HCT116 (cell line): ENCODE results near the gene CAPRIN1. TPM values are rescaled to one million over a fixed set of nuclear protein-coding genes. Genes with fewer than 3 reads are reported as not detected.

Experiments
- ATAC-seq: fragments of 200-7000 bp; cut with Tn5 transposase; 2 replicates; pipeline ENCODE4 v1.9.1; 2020; ENCODE audit warnings: mild to moderate bottlenecking, moderate library complexity
- Bru-seq: library from RNA; stranded (reverse); fragments of 400-500 nt; gene quantifications from one replicate; lab custom pipeline; 2021; lab: Mats Ljungman, UMichigan
- BruChase-seq, 2 experiments: library from RNA; stranded (reverse); fragments of 400-500 nt; gene quantifications; one replicate each; lab custom pipeline; 2021; lab: Mats Ljungman, UMichigan
- BruUV-seq: library from RNA; stranded (reverse); fragments of 400-500 nt; replicated peaks from 2 replicates; lab custom pipeline; 2021; lab: Mats Ljungman, UMichigan
- CTCF ChIA-PET: fragments of 300-600 bp; sonication (Branson Sonifier 250); formaldehyde crosslinking; loops from one replicate; lab custom pipeline; 2021; ENCODE audit warnings: antibody characterized with exemption; lab: Charles Lee
- POLR2A ChIA-PET: fragments of 300-600, 350-600 bp; sonication (Branson Sonifier 250); formaldehyde crosslinking; loops from one replicate; lab custom pipeline; 2021; ENCODE audit warnings: antibody characterized with exemption; lab: Charles Lee
- RAD21 ChIA-PET, 2 experiments: fragments of 300-600 bp; sonication (Branson Sonifier 250); formaldehyde crosslinking; loops; one replicate each; lab custom pipeline; 2023; ENCODE audit warnings: low total read pairs in 2 of 2; ENCODE audit not compliant: uncharacterized antibody in 2 of 2, unreplicated experiment in 2 of 2, low non-redundant PET in 1 of 2; lab: Charles Lee
- DNase-seq: peaks from one replicate; pipeline ENCODE4 v3.0.0-alpha.2; 2010; ENCODE audit warnings: low read depth, low spot score
- H2AFZ ChIP-seq: fragments of 200-600 bp; shearing (Covaris generic), sonication (generic); 2 replicates; pipeline ENCODE4 v1.6.1; 2017; ENCODE audit warnings: low read depth, mixed run types, mixed read lengths, antibody characterized with exemption, low read length; ENCODE audit not compliant: poor library complexity, severe bottlenecking
- H3K27ac ChIP-seq: 2 replicates; pipeline ENCODE4 v1.5.1; 2012; ENCODE audit warnings: low read depth, low read length
- H3K27me3 ChIP-seq: fragments of 200-600 bp; sonication (generic); 2 replicates; pipeline ENCODE4 v1.6.1; 2016; ENCODE audit warnings: mixed run types, low read length, mixed read lengths; ENCODE audit not compliant: insufficient read depth
- H3K36me3 ChIP-seq, 2 experiments: fragments of 200-500 bp in 1 of 2; fragments of 200-600 bp in 1 of 2; sonication (Bioruptor generic) in 1 of 2; sonication (generic) in 1 of 2; 2 replicates each; pipeline versions ENCODE4 v1.5.1 to v1.6.1; 2014 to 2016; ENCODE audit warnings: low read length in 2 of 2, inconsistent platforms in 1 of 2, mixed read lengths in 1 of 2, mixed run types in 1 of 2; ENCODE audit not compliant: insufficient read depth in 2 of 2, control insufficient read depth in 1 of 2
- H3K4me1 ChIP-seq, 2 experiments: fragments of 200-600 bp in 1 of 2; sonication (generic) in 1 of 2; 2 replicates each; pipeline versions ENCODE4 v1.5.1 to v1.6.1; 2012 to 2017; ENCODE audit warnings: low read length in 2 of 2, inconsistent platforms in 1 of 2, mild to moderate bottlenecking in 1 of 2, mixed read lengths in 1 of 2, mixed run types in 1 of 2, moderate library complexity in 1 of 2; ENCODE audit not compliant: insufficient read depth in 2 of 2, control insufficient read depth in 1 of 2
- H3K4me2 ChIP-seq: fragments of 200-600 bp; sonication (generic); 2 replicates; pipeline ENCODE4 v1.6.1; 2017; ENCODE audit warnings: mixed run types, low read length, mixed read lengths
- H3K4me3 ChIP-seq, 2 experiments: fragments of 200-600 bp in 1 of 2; sonication (generic) in 1 of 2; replicated peaks in 1 of 2; 2 replicates each; pipeline ENCODE4 v1.5.1; 2011 to 2016; ENCODE audit warnings: low read length in 2 of 2, control low read depth in 1 of 2, low read depth in 1 of 2, mild to moderate bottlenecking in 1 of 2, mixed read lengths in 1 of 2, mixed run types in 1 of 2
- H3K79me2 ChIP-seq: fragments of 200-600 bp; sonication (generic); 2 replicates; pipeline ENCODE4 v1.6.1; 2017; ENCODE audit warnings: mild to moderate bottlenecking, mixed run types, low read length, moderate library complexity, mixed read lengths; ENCODE audit not compliant: insufficient read depth
- H3K9ac ChIP-seq: fragments of 200-600 bp; sonication (generic); 2 replicates; pipeline ENCODE4 v1.6.1; 2016; ENCODE audit warnings: low read length, mixed read lengths
- H3K9me2 ChIP-seq: fragments of 200-600 bp; sonication (generic), shearing (Covaris generic); 2 replicates; pipeline ENCODE4 v1.6.1; 2017; ENCODE audit warnings: mixed run types, mild to moderate bottlenecking, moderate library complexity; ENCODE audit not compliant: insufficient read depth
- H3K9me3 ChIP-seq, 2 experiments: fragments of 200-500 bp in 1 of 2; fragments of 200-600 bp in 1 of 2; sonication (Bioruptor generic) in 1 of 2; sonication (generic) in 1 of 2; 2 replicates each; pipeline ENCODE4 v1.6.1; 2014 to 2017; ENCODE audit warnings: low read length in 2 of 2, mixed read lengths in 2 of 2, inconsistent platforms in 1 of 2, low read depth in 1 of 2, mild to moderate bottlenecking in 1 of 2, mixed run types in 1 of 2, moderate library complexity in 1 of 2; ENCODE audit not compliant: control insufficient read depth in 1 of 2, insufficient read depth in 1 of 2
- H4K20me1 ChIP-seq: fragments of 200-600 bp; sonication (generic), shearing (Covaris generic); 2 replicates; pipeline ENCODE4 v1.6.1; 2017; ENCODE audit warnings: mixed run types, mild to moderate bottlenecking, moderate library complexity; ENCODE audit not compliant: insufficient read depth
- CBX3 ChIP-seq: IDR thresholded peaks from 2 replicates; pipeline ENCODE4 v1.6.1; 2012; ENCODE audit warnings: low read depth
- EGR1 ChIP-seq: IDR thresholded peaks from 2 replicates; pipeline ENCODE4 v1.6.1; 2012; ENCODE audit warnings: low read depth
- EZH2phosphoT487 ChIP-seq: fragments of 200-600 bp; IDR thresholded peaks from 2 replicates; pipeline ENCODE4 v1.6.1; 2018; ENCODE audit warnings: antibody characterized with exemption, borderline replicate concordance
- POLR2A ChIP-seq: IDR thresholded peaks from 2 replicates; pipeline ENCODE4 v1.7.0; 2011; ENCODE audit warnings: borderline replicate concordance; ENCODE audit not compliant: insufficient read depth, insufficient read length; ENCODE audit errors: extremely low read depth
- POLR2AphosphoS5 ChIP-seq: IDR thresholded peaks from 2 replicates; pipeline ENCODE4 v1.6.1; 2011; ENCODE audit warnings: mild to moderate bottlenecking, low read depth, low read length, moderate library complexity
- RAD21 ChIP-seq: IDR thresholded peaks from 2 replicates; pipeline ENCODE4 v1.6.1; 2012; ENCODE audit warnings: low read depth, mild to moderate bottlenecking
- SIN3A ChIP-seq: IDR thresholded peaks from 2 replicates; pipeline ENCODE4 v1.6.1; 2012; ENCODE audit warnings: low read depth
- SP1 ChIP-seq: IDR thresholded peaks from 2 replicates; pipeline ENCODE4 v1.6.1; 2012; ENCODE audit warnings: low read depth
- SRF ChIP-seq: IDR thresholded peaks from 2 replicates; pipeline ENCODE4 v1.6.1; 2012; ENCODE audit warnings: low read depth
- ZBTB33 ChIP-seq: IDR thresholded peaks from 2 replicates; pipeline ENCODE4 v1.6.1; 2011; ENCODE audit warnings: mild to moderate bottlenecking, low read length, moderate library complexity; ENCODE audit not compliant: insufficient replicate concordance; ENCODE audit errors: extremely low read depth
- ZFX ChIP-seq: fragments of 450-650 bp; IDR thresholded peaks from 2 replicates; pipeline ENCODE4 v1.6.1; 2017
- intact Hi-C: fragments of 100-400 bp; cut with micrococcal nuclease; formaldehyde crosslinking; loops from 2 replicates; pipeline ENCODE4 v1.10.0; 2022
- long read RNA-seq: library from polyadenylated mRNA; unstranded; transcript quantifications from one replicate; pipeline ENCODE4 v2.0.0, GENCODE V29; 2021; ENCODE audit not compliant: unreplicated experiment
- polyA plus RNA-seq: library from polyadenylated mRNA; unstranded; fragments of >200 nt; gene quantifications from 2 replicates; pipeline ENCODE4 v1.2.1, GENCODE V29; 2012; ENCODE audit warnings: missing spikeins
- total RNA-seq: library from RNA; stranded (reverse); gene quantifications from one replicate; pipeline ENCODE4 v1.2.1, GENCODE V29; 2021; ENCODE audit not compliant: unreplicated experiment
- TF ChIP-seq, protein P1 (sequence below): IDR thresholded peaks from 2 replicates; pipeline ENCODE4 v1.6.1; 2012
- TF ChIP-seq, protein P2 (sequence below): IDR thresholded peaks from 2 replicates; pipeline ENCODE4 v1.6.1; 2012; ENCODE audit warnings: low read depth

CAPRIN1 gene, protein sequence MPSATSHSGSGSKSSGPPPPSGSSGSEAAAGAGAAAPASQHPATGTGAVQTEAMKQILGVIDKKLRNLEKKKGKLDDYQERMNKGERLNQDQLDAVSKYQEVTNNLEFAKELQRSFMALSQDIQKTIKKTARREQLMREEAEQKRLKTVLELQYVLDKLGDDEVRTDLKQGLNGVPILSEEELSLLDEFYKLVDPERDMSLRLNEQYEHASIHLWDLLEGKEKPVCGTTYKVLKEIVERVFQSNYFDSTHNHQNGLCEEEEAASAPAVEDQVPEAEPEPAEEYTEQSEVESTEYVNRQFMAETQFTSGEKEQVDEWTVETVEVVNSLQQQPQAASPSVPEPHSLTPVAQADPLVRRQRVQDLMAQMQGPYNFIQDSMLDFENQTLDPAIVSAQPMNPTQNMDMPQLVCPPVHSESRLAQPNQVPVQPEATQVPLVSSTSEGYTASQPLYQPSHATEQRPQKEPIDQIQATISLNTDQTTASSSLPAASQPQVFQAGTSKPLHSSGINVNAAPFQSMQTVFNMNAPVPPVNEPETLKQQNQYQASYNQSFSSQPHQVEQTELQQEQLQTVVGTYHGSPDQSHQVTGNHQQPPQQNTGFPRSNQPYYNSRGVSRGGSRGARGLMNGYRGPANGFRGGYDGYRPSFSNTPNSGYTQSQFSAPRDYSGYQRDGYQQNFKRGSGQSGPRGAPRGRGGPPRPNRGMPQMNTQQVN
- total RNA-seq (285 TPM), Bru-seq, nascent RNA (percentile 97 among the genes with signal in this experiment), BruChase-seq, experiment 1, labeled RNA remaining after a 6-hour chase (percentile 98 among the genes with signal in this experiment), BruChase-seq, experiment 2, labeled RNA remaining after a 2-hour chase (percentile 96 among the genes with signal in this experiment)
- polyA plus RNA-seq = 133 and 173 TPM in 2 replicates
- long read RNA-seq, full-length matches to known transcripts = 468 of 534 reads
- long read RNA-seq, partial matches to known transcripts = 56 of 534 reads
- long read RNA-seq, other reads (novel, unspliced or antisense) = 10 of 534 reads

- Histone ChIP-seq H3K79me2 (peaks cover 43% of the 10 kb centered on the region), H3K27ac (peak within 1 kb of the TSS; percentile 99), H3K36me3 (peaks cover 3 to 20% of the 10 kb centered on the region in 2 experiments; a peak in 3 of 4 replicates), H3K4me3 (peak within 1 kb of the TSS; percentile 69 to 71), H4K20me1 (peaks cover 10% of the 10 kb centered on the region; the same call in 1 of the 2 replicates), H3K9me3 (no peaks in the 10 kb centered on the region), H2AFZ (peak within 1 kb of the TSS; percentile 37), H3K9ac (peak within 1 kb of the TSS; percentile 93), H3K4me1 (peaks cover 17 to 37% of the 10 kb centered on the region in 2 experiments; a peak in 3 of 4 replicates), H3K9me2 (no peaks in the 10 kb centered on the region; the same call in 1 of the 2 replicates), H3K27me3 (no peaks in the 10 kb centered on the region), H3K4me2 (peak within 1 kb of the TSS; percentile 85)
- peak; percentile 84 for ATAC-seq
- POLR2A ChIA-PET = interaction anchor here (0.6 to 2.1 kb wide), 7 partner anchors 9 to 1455 kb away, joined by 3 to 10 read pairs (median 3); partner anchors contain the start of gene NAT10
- CTCF ChIA-PET = no interaction called here
- intact Hi-C loops = loop anchor here (2.0 to 5.0 kb wide), 2 partner anchors 53 to 54 kb away; partner anchors contain the start of gene NAT10
- RAD21 ChIA-PET = no interaction called here
- 0 out of 2 replicates have a peak, but pooled peaks have one; percentile 50 for TF ChIP-seq CBX3
- 0 out of 2 replicates have a peak, but pooled peaks have one; percentile 6 for TF ChIP-seq EGR1
- TF ChIP-seq, protein P1, sequence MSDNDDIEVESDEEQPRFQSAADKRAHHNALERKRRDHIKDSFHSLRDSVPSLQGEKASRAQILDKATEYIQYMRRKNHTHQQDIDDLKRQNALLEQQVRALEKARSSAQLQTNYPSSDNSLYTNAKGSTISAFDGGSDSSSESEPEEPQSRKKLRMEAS = peak; percentile 50
- TF ChIP-seq RAD21 = 0 out of 2 replicates have a peak, but pooled peaks have one; percentile 20
- no peak for TF ChIP-seq ZBTB33
- TF ChIP-seq POLR2AphosphoS5 = peak; percentile 85
- peak; percentile 59 for TF ChIP-seq SP1
- TF ChIP-seq ZFX = peak; percentile 42; the same call in 1 of the 2 replicates
- peak; percentile 71 for TF ChIP-seq POLR2A
- TF ChIP-seq EZH2phosphoT487 = no peak
- peak; percentile 40 for TF ChIP-seq SIN3A
- TF ChIP-seq, protein P2, sequence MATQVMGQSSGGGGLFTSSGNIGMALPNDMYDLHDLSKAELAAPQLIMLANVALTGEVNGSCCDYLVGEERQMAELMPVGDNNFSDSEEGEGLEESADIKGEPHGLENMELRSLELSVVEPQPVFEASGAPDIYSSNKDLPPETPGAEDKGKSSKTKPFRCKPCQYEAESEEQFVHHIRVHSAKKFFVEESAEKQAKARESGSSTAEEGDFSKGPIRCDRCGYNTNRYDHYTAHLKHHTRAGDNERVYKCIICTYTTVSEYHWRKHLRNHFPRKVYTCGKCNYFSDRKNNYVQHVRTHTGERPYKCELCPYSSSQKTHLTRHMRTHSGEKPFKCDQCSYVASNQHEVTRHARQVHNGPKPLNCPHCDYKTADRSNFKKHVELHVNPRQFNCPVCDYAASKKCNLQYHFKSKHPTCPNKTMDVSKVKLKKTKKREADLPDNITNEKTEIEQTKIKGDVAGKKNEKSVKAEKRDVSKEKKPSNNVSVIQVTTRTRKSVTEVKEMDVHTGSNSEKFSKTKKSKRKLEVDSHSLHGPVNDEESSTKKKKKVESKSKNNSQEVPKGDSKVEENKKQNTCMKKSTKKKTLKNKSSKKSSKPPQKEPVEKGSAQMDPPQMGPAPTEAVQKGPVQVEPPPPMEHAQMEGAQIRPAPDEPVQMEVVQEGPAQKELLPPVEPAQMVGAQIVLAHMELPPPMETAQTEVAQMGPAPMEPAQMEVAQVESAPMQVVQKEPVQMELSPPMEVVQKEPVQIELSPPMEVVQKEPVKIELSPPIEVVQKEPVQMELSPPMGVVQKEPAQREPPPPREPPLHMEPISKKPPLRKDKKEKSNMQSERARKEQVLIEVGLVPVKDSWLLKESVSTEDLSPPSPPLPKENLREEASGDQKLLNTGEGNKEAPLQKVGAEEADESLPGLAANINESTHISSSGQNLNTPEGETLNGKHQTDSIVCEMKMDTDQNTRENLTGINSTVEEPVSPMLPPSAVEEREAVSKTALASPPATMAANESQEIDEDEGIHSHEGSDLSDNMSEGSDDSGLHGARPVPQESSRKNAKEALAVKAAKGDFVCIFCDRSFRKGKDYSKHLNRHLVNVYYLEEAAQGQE = no peak
- TF ChIP-seq SRF = peak; percentile 86
- TF ChIP-seq, all 23 proteins: peak for 10
- BruUV-seq = no TSS peak
- peak; percentile 84 for DNase-seq
These were observed at the start of gene CAPRIN1 for GRCh38 chr11:34051349-34052035. Gene CAPRIN1 (plus strand): TSS chr11:34051731. CDS start chr11:34052421, 690 bp downstream.
